PFSK-1 (cell line): ENCODE data around the gene BRIP1.

Experiments used
- POLR2AphosphoS5 ChIP-seq: IDR thresholded peaks from 2 replicates; pipeline ENCODE4 v1.6.1; 2012; ENCODE audit warnings: low read depth, mild to moderate bottlenecking, control low read depth, low read length, moderate library complexity
- REST ChIP-seq, 2 experiments: IDR thresholded peaks; 2 replicates each; pipeline versions ENCODE4 v1.6.1 to v1.8.0; 2011 to 2012; ENCODE audit warnings: low read depth in 2 of 2, low read length in 2 of 2, control low read depth in 1 of 2, inconsistent platforms in 1 of 2, mild to moderate bottlenecking in 1 of 2, moderate library complexity in 1 of 2; ENCODE audit not compliant: insufficient read depth in 1 of 2
- TAF1 ChIP-seq: IDR thresholded peaks from 2 replicates; pipeline ENCODE4 v1.6.1; 2012; ENCODE audit warnings: low read length, control low read depth, borderline replicate concordance; ENCODE audit not compliant: insufficient read depth

GRCh38 chr17:61722398-61722797 is 140.9 kb downstream of the BRIP1 start:
- TF ChIP-seq REST (IDR thresholded peaks at IDR 0.05; ENCODE audit: insufficient read depth in 1 of 2, low read depth in 2 of 2, low read length in 2 of 2): no peak
- no peak for TF ChIP-seq POLR2AphosphoS5
- no peak for TF ChIP-seq TAF1
